GM21737 (cell line): ENCODE measurements around the gene CFAP61.

Experiments used
- ATAC-seq: cut with Tn5 transposase; IDR thresholded peaks from one replicate; pipeline ENCODE4 v1.9.1; 2021; ENCODE audit warnings: mild to moderate bottlenecking, moderate library complexity; ENCODE audit not compliant: unreplicated experiment

CFAP61 gene

DNA sequence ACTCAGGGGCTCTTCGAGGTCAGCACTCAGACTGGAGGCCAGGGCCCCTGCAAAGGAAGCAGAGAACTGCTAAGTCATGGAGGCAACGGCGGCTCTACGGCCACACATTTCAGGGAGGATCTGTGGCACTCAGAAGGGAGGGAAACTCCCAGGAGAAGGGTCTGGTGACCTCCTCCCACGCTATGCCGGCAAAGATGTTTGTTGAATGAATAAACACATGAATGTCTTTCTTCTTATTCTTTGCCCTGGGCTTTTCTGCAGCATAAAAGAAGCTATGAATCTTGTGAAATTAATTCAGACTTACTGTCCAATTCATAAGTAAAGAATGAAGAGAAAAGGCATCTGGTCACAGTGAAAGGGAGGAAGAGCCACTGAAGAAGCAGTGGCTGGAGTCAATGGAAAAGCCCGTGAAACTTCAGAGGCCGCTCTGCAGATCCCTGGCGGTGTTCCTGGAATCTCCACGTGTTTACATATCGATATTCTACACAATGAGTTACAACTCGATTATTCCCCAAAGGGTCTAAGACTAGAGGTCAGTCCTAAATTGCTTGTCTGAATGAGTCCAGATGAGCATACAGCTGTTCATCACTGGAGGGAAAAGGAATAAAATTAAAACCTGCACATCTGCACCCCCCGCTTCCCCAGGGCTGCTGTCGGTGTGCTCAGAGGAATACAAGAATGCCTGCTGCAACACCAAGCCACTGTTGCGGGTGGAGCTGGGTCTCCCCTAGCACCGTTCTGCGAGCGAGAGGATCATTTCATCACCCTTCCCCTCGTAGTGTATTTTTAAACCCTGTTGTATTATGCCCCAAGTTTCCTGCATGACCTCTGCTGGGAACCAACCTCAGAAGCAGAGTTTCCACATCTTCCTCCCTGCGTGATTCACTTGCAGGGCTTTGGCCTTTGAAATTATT lies 341.1 kb downstream of the CFAP61 start:
- ATAC-seq: no peak

DNA sequence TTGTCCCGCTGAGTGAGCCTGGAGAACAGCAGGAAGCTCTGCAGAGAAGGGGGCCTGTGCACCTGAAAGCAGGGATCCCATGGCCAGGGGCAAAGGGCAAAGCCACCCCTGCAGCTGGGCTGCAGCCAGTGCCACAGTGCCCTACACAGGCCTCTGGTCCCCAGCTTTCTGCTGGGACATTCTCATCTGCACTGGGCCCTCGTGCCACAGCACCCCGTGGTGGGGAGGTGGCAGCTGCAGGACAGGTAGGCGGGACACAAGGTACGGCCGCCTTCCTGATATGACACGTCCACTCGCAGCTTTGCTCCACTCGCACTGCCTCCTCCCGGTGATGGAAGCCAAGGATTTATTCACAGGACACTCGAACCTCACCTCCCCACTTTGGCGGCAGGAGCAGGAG lies 342.8 kb downstream of the CFAP61 start:
- ATAC-seq: no peak

DNA sequence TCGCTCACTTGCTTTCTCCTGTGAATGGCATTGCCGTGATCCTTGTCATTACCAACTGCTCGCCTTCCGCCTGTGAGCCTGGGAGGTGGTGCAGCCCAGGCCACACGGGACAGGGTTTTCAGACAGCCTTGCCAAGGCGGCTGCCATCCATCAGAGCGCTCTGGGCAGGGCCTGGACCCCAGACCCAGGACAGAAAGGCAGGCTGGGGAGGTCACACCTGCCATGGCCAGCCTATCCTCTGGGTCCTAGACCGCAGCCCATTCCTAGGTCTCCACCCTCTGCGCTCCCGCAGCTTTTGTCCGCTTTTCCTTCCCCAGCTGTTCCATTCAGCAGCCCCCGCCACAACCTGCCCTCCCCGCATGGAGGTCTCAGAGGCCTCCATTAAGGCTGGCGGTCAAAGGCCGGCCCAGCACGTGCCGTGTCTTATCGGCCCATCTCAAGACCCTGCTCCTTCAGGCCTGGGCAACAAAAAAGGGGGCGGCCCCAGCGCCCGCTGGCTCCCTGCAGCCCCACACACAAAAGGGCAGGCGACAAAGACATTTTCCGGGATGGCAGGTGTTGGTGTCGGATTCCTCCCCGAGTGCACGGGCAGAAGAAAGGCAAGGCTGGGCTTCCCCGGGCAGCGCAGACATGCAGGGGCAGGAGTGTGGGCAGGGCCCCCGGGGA lies 343.7 kb downstream of the CFAP61 start:
- ATAC-seq: no peak

DNA sequence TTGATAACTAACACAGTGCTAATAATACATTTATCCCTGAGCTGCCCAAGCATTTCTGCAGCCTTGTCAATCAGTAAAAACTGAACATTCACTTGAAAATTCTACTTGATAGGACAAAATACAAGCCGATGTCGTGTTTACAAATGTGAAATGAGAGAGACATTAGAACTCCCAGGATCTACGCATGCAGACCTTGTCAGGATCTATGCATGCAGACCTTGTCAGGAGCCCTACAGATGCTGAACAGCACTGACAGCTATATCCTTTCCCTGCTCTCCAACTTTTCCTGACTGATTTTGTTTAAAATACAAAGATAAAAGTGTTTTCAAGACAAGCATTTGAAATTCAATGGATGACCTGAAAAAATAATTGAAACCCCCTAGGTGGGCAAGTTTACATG lies 344.5 kb downstream of the CFAP61 start:
- no peak for ATAC-seq

DNA sequence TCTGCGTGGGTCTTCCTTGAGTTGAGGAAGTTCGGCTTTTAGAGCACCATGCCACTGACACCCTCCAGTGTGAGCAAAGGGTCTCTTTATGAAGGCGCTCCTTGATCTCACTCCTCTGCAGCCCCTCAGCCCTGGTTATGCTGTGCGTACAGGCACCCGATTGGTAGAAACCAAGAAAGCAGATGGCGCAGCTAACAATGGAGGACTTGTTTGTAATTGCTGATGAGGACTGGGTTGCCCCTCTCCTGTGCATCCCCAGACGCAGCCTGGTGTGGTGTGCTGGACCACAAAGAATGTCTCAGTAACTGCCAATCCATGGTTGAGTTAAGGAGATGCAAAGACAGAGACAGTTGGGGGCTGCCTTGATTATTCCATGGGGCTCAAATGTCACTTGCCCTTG lies 345.8 kb downstream of the CFAP61 start:
- ATAC-seq: no peak

DNA sequence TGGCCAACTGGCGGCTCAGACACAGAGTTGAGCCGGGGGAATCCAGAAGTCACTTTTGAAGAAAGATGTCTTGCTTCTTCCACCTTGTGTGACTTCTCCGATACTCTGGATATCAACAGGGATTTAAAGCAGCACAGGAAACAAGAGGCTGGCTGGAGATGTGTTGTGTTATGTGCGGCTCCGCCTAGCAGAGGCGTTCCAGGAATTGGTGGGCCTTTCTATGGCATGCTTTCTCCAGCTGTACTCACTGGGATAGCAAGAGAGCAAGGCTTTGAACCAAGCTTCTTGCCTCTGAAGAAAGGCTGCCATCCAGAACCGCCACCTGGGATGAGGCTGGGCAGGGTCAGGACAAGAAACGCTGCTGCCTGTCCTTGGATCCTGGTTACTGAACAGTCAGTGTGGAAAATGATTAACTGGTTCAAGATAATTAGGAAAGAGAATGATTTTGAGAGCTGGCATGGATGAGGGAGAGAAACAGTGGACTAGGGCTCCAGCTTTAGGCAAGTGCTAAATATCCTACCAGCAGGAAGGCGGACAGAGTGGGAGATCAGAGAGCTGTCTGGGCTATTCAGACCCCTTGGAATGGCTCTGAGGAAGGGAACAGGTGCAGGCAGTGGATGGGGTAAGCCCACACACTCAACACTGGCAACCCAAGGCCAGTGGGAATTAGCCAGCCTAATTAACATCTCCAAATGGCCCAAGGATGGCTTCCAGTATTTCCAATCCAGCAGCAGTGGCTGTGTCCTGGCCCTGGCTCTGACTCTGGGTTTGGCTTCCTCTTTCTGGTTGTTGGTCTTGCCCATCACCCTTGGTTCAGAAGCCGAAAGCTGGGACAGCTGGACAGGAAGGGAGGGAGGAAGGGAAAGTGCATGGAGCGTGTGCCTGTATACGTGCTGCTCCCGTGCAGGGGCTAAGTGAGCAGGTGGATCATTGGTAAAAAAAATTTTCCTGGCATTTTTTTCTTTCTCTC lies 347.5 kb downstream of the CFAP61 start:
- ATAC-seq: no peak

DNA sequence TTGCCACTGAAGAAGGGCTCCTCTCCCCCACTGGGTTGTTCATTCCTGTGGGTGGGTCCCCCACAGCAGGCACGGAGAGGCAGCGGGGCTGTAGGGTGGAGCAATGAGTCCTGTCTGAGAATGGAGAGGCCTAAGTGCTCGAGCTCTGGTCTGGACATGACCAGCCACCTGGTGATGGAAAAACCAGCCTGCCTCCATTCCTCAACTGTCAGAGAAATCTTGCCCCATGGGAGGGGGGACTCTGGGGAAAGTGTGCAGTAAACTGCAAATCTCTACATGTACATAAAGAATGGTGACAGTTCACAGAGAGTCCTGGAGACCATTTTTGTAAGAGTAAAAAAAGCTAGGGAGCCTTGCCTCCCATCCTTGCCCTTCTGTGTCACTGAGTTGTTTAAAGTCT lies 349.7 kb downstream of the CFAP61 start:
- no peak for ATAC-seq

DNA sequence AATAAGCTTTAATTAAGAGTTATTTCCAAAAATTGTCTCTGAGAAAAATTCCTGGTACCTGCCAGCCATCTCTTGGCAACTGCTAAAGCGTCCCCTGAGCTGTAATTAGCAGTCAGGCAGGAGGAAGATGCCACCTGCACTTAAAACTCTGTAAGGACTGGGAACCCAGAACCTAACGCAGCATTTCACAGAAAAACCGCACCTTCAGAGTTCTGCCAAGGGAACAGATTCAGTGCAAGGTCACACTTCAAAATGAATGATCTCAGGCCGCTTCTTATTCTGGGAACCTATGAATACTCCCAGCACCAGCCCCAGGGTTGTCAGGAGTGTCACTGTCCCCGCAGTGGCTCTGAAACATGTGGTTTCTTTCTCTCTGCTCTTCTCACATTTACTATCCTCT lies 352.3 kb downstream of the CFAP61 start:
- no peak for ATAC-seq

DNA sequence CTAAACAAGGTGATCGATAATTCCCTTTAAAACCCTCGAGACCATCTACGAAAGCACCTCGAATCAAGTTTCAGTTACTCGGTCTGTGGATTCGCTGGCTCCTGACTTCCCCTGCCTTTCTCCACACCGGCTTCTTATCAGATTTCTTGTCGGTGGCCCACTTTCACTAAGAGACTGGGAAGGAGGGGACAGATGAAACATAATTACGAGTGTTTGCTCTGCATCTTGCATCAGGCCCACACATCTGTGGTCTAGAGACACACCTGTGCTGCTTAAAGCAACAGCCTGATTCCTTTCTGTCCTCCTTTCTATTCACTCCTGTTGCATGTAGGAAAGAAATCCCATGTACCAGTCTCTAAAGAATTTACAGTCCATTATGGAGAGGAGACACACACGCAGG lies 353.3 kb downstream of the CFAP61 start:
- no peak for ATAC-seq

DNA sequence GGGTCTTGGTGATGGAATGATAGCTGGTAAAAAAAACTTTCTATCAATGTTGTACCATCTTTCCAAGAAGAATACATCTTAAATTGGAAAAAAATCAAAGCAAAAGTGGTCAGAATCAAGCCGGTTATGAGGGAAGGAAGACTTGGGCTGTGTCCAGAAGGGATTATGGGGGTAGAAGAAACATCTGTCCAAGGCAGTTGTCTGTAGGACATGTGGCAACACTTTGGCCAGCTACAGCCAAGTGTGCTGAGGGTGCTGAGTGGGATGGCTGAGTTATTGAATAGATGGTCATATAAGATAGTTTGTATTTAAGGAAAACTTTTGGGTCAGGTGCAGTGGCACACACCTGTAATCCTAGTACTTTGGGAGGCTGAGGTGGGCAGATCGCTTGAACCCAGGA lies 354.0 kb downstream of the CFAP61 start:
- ATAC-seq: no peak

DNA sequence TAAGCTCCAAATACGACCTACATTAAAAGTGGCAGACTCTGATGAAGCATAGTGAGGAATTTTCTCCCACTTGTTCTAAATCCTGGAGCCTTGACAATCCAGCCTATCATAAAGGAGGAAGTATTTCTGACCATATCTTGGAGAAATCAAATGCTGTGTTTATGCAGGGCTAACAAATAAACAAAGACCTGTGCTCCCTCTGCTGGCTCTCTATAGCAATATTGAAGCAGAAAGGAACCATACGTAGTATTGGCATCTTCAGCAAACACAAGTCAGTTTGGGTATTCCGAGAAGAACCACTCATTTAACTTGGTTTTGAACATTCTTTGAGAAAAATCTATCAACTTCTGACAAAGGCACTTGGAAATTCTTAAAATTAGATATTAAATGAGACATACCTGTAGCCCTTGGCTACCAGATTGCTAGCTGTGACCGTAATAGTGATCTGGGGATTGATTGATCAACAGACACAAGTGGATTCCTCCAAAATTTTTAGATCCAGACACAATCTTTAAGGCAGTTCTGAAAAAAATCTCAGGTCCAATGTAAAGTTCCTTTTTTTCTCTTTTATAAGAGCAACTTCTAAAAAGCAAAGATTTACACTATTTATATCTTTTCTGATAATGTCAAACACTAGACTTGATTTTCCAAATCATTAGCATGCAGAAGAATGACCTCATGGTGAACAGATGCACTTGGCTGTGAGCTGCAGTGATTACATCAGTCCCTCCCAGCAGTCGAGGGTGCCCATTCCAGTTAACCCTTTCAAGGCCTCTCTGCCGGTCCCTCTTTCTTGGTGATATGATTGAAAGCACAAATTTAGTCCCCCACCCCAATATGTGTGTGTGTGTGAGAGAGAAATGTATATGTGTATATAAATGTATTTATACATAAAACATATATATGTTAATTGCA lies 355.8 kb downstream of the CFAP61 start:
- no peak for ATAC-seq

DNA sequence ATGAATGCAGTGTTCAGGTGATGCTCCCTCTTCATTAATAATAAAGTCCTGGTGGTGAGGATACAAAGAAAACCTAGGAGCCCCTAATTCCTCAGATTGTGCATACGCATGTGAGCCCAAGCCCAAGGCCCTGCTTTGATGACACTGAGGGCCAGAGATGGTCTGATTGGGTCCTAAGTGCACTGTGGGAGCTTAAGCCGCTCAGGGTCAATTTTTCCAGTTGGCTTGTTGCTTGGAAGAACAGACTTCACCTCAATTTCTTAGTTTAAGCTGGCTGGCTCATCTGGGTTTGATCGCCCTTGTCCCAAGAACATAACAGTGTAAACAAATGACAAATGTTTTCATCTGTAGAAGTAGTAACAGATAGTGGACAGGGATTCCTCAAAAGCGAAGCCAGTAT lies 357.0 kb downstream of the CFAP61 start:
- no peak for ATAC-seq
